K562 (cell line): ENCODE results near the gene PHPT1. TPM values are rescaled to one million over a fixed set of nuclear protein-coding genes. Genes with fewer than 3 reads are reported as not detected.

Source experiments
- ATAC-seq: fragments of 200-7000 bp; cut with Tn5 transposase; 3 replicates; pipeline ENCODE4 v1.9.1; 2020; ENCODE audit warnings: moderate library complexity
- BruUV-seq: library from RNA; stranded (reverse); fragments of 400-500 nt; replicated peaks from 2 replicates; lab custom pipeline; 2021; lab: Mats Ljungman, UMichigan
- CTCF ChIA-PET: fragments of 300-600 bp; formaldehyde crosslinking; extraction: SDS; loops from one replicate; lab custom pipeline; 2021; ENCODE audit warnings: low intra/inter-chr PET ratio; lab: Yijun Ruan, JAX
- POLR2A ChIA-PET: fragments of 300-600, 350-650 bp; sonication (Branson Sonifier 250); formaldehyde crosslinking; extraction: SDS; loops from one replicate; lab custom pipeline; 2021; ENCODE audit warnings: antibody characterized with exemption, inconsistent platforms; lab: Yijun Ruan, JAX
- DNase-seq, 4 experiments: peaks; one replicate each; pipeline versions ENCODE4 v3.0.0 to v3.0.0-alpha.2; 2011 to 2018; ENCODE audit warnings: low spot score in 3 of 4, mixed read lengths in 3 of 4; ENCODE audit errors: extremely low read depth in 1 of 4
- FAIRE-seq: peaks from 2 replicates; lab custom pipeline; 2011; peaks lifted over from hg19 to GRCh38; lab: Jason Lieb, UNC
- H2AFZ ChIP-seq: 2 replicates; pipeline ENCODE4 v1.6.0; 2011; ENCODE audit warnings: low read depth, low read length, control low read depth, inconsistent platforms
- H3K27ac ChIP-seq: fragments of 200-600 bp; 3 replicates; pipeline ENCODE4 v1.8.0; 2011; ENCODE audit warnings: low read depth, mild to moderate bottlenecking, control low read depth, inconsistent platforms, low read length, moderate library complexity, mixed read lengths; ENCODE audit errors: extremely low read depth
- H3K27me3 ChIP-seq, 2 experiments: fragments of 300-600 bp in 1 of 2; 2 replicates in 1 of 2; 3 replicates in 1 of 2; pipeline versions ENCODE4 v1.6.0 to v1.8.0; 2011; ENCODE audit warnings: inconsistent platforms in 2 of 2, low read length in 2 of 2, mild to moderate bottlenecking in 1 of 2, mixed read lengths in 1 of 2, moderate library complexity in 1 of 2; ENCODE audit not compliant: control insufficient read depth in 2 of 2, insufficient read depth in 2 of 2
- H3K36me3 ChIP-seq: fragments of 300-600 bp; 3 replicates; pipeline ENCODE4 v1.8.0; 2011; ENCODE audit warnings: mild to moderate bottlenecking, low read length, inconsistent platforms; ENCODE audit not compliant: control insufficient read depth, insufficient read depth
- H3K4me1 ChIP-seq, 2 experiments: fragments of 200-600 bp in 1 of 2; replicated peaks in 1 of 2; 2 replicates in 1 of 2; 3 replicates in 1 of 2; pipeline versions ENCODE4 v1.5.1 to v1.8.0; 2011; ENCODE audit warnings: inconsistent platforms in 2 of 2, low read length in 2 of 2, mild to moderate bottlenecking in 1 of 2, mixed read lengths in 1 of 2, moderate library complexity in 1 of 2; ENCODE audit not compliant: control insufficient read depth in 2 of 2, insufficient read depth in 2 of 2
- H3K4me2 ChIP-seq: 2 replicates; pipeline ENCODE4 v1.6.1; 2011; ENCODE audit warnings: low read length, control low read depth, inconsistent platforms, mixed read lengths; ENCODE audit not compliant: insufficient read depth
- H3K4me3 ChIP-seq: fragments of 200-600 bp; sonication (generic), shearing (Covaris generic); 2 replicates; pipeline ENCODE4 v1.5.1; 2016; ENCODE audit warnings: control low read depth, inconsistent platforms
- H3K79me2 ChIP-seq: fragments of 200-600 bp; 3 replicates; pipeline ENCODE4 v1.8.0; 2011; ENCODE audit warnings: low read length, inconsistent platforms; ENCODE audit not compliant: control insufficient read depth, insufficient read depth
- H3K9ac ChIP-seq, 2 experiments: 2 replicates each; pipeline versions ENCODE4 v1.6.0 to v1.6.1; 2011; ENCODE audit warnings: low read depth in 2 of 2, low read length in 2 of 2, control low read depth in 1 of 2, inconsistent platforms in 1 of 2, mild to moderate bottlenecking in 1 of 2, mixed read lengths in 1 of 2; ENCODE audit not compliant: insufficient read depth in 1 of 2
- H3K9me1 ChIP-seq: one replicate; pipeline ENCODE4 v1.6.0; 2011; ENCODE audit warnings: inconsistent platforms, mild to moderate bottlenecking, low read length, moderate library complexity; ENCODE audit not compliant: control insufficient read depth, insufficient read depth
- H3K9me3 ChIP-seq: replicated peaks from 2 replicates; pipeline ENCODE4 v1.5.1; 2011; ENCODE audit warnings: low read depth, low read length, inconsistent platforms; ENCODE audit not compliant: control insufficient read depth, insufficient read depth
- H4K20me1 ChIP-seq: replicated peaks from 2 replicates; pipeline ENCODE4 v1.6.1; 2011; ENCODE audit warnings: low read length, inconsistent platforms, mixed read lengths; ENCODE audit not compliant: control insufficient read depth, insufficient read depth
- CC2D1A ChIP-seq: fragments of 450-650 bp; IDR thresholded peaks from 2 replicates; pipeline ENCODE4 v1.6.1; 2017; ENCODE audit warnings: mild to moderate bottlenecking
- E4F1 ChIP-seq: fragments of 250-450 bp; sonication (Bioruptor Pico); IDR thresholded peaks from 2 replicates; pipeline ENCODE4 v1.5.0; 2021; ENCODE audit warnings: mild to moderate bottlenecking, borderline replicate concordance
- HDGF ChIP-seq: fragments of 450-650 bp; IDR thresholded peaks from 2 replicates; pipeline ENCODE4 v1.6.1; 2016
- KDM4B ChIP-seq, 2 experiments: fragments of 450-650 bp in 1 of 2; sonication (generic) in 1 of 2; IDR thresholded peaks; 2 replicates each; pipeline ENCODE4 v1.6.1; 2016 to 2017; ENCODE audit warnings: borderline replicate concordance in 2 of 2, antibody characterized with exemption in 1 of 2, low read depth in 1 of 2, mild to moderate bottlenecking in 1 of 2
- KDM5B ChIP-seq: fragments of 200-600 bp; sonication (generic); IDR thresholded peaks from 2 replicates; pipeline ENCODE4 v1.6.1; 2012; ENCODE audit warnings: low read depth, mild to moderate bottlenecking, moderate library complexity, low read length, control low read depth, inconsistent platforms; ENCODE audit not compliant: insufficient replicate concordance
- NEUROD1 ChIP-seq: fragments of 150-350 bp; IDR thresholded peaks from 2 replicates; pipeline ENCODE4 v1.6.1; 2014; ENCODE audit warnings: borderline replicate concordance, low read length, low read depth; ENCODE audit not compliant: partially characterized antibody
- POLR2H ChIP-seq: IDR thresholded peaks from 2 replicates; pipeline ENCODE4 v1.6.1; 2016; ENCODE audit warnings: missing genetic modification characterization, low read depth, mild to moderate bottlenecking, control low read depth, missing compliant biosample characterization, moderate library complexity
- SREBF1 ChIP-seq: fragments of 150-350 bp; IDR thresholded peaks from 2 replicates; pipeline ENCODE4 v1.6.1; 2014; ENCODE audit warnings: antibody characterized with exemption, low read depth, low read length, borderline replicate concordance
- TCF7 ChIP-seq: sonication (generic); IDR thresholded peaks from 2 replicates; pipeline ENCODE4 v1.6.1; 2016; ENCODE audit warnings: antibody characterized with exemption, borderline replicate concordance
- ZBTB2 ChIP-seq: fragments of 450-650 bp; IDR thresholded peaks from 2 replicates; pipeline ENCODE4 v1.6.1; 2016; ENCODE audit warnings: antibody characterized with exemption
- WGBS: fragments of 100-300 bp; shearing (Covaris generic); methylation state at CpG from one replicate; pipeline ENCODE4 v1.1.6; 2016; ENCODE audit warnings: low coverage, mixed read lengths; ENCODE audit not compliant: insufficient coverage; ENCODE audit errors: missing lambda C conversion rate; 5-methylcytosine and 5-hydroxymethylcytosine counted together
- in situ Hi-C: fragments of 300-500 bp; cut with MboI; formaldehyde crosslinking; loops from 4 replicates; pipeline ENCODE4 v1.15.0; 2018; ENCODE audit warnings: inconsistent platforms, mixed read lengths
- intact Hi-C: fragments of 100-400 bp; cut with micrococcal nuclease; formaldehyde crosslinking; loops from 2 replicates; pipeline ENCODE4 v1.14.2; 2022
- polyA plus RNA-seq, 8 experiments: library from polyadenylated mRNA; depleted of rRNA in 4 of 8; stranded (reverse) in 5 of 8; unstranded in 3 of 8; fragments of >200 nt; fragmentation: Nextera tagmentation in 2 of 8; fragmentation: Illumina TruSeq in 1 of 8; extraction: Ambion mirVana in 2 of 8; extraction: Trizol in 1 of 8; gene quantifications; 2 replicates each; pipeline versions ENCODE4 v1.2.1 to v1.2.3, GENCODE V29; 2011 to 2014; ENCODE audit warnings: inconsistent platforms in 1 of 8, missing spikeins in 1 of 8
- total RNA-seq, 7 experiments: library from RNA; depleted of rRNA in 6 of 7; stranded (reverse); fragments of >200 nt in 6 of 7; fragmentation: Illumina TruSeq in 2 of 7; extraction: Trizol in 2 of 7; gene quantifications; 2 replicates each; pipeline versions ENCODE4 v1.2.1 to v1.2.3, GENCODE V29; 2011 to 2021; ENCODE audit warnings: low replicate concordance in 1 of 7
- TF ChIP-seq, protein P1 (sequence below), 3 experiments: fragments of 200-800 bp in 1 of 3; fragments of 250-450 bp in 1 of 3; fragments of 450-650 bp in 1 of 3; sonication (Bioruptor Pico) in 1 of 3; sonication (Bioruptor generic) in 1 of 3; formaldehyde crosslinking in 1 of 3; IDR thresholded peaks; 2 replicates each; pipeline versions ENCODE4 v1.6.1 to v1.8.0; 2016 to 2022; ENCODE audit warnings: mild to moderate bottlenecking in 2 of 3, missing genetic modification characterization in 2 of 3, missing compliant biosample characterization in 1 of 3, moderate library complexity in 1 of 3
- TF ChIP-seq, protein P2 (sequence below): sonication (generic); formaldehyde crosslinking; IDR thresholded peaks from 2 replicates; pipeline ENCODE4 v1.8.0; 2022; ENCODE audit warnings: missing genetic modification reagents, mild to moderate bottlenecking, moderate library complexity, borderline replicate concordance

PHPT1 gene
- total and polyA plus RNA-seq, 9 of the 15 experiments (the other 6 are each of a cell fraction or from before 2014, with no cell fraction given) = 20.9 to 166 (median 129) TPM

DNA sequence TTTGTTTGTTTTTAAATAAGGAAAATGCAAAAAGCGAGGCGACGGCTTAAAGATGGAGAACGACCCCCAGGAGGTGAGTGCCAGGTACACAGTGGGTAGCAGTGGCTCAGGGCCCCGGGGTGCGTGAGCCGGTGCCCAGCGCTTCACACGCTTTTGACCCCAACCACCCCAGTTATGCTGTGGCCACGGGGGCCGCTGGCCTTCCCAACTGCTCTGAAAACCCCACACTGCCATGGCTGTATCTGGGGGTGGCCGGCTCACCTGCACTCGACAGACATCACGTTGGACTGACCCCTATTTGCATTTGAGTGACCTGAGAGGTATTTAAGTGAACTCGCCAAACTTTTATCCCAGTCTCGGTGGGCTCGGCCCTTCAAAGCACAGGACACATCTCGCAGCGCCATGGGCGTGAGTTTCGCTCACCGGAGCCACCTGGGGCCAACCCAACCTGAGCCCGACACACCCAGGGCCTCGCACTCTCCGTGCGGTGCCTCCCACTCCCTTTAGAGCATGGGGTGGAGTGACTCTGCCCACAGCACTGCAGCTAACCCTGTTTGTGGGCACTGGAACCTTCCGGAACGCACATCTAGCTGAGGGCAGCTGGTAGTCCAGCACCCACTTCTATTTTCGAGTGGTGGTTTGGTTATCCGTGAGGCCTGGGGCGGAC, 20.6 kb upstream of the PHPT1 start:
- ATAC-seq (no peak), FAIRE-seq (no peak), DNase-seq (no peak)
- Histone ChIP-seq H4K20me1 (no peaks in the 10 kb centered on the region; the same call in 1 of the 2 replicates), H3K9ac (no peak overlapping the region), H2AFZ (no peak overlapping the region), H3K27me3 (no peaks in the 10 kb centered on the region), H3K9me3 (no peaks in the 10 kb centered on the region), H3K4me3 (no peak overlapping the region), H3K27ac (no peak overlapping the region), H3K79me2 (peaks cover 3% of the 10 kb centered on the region; the same call in 1 of the 3 replicates), H3K36me3 (peaks cover 92% of the 10 kb centered on the region), H3K4me2 (no peak overlapping the region), H3K4me1 (peaks cover 0 to 50% of the 10 kb centered on the region in 2 experiments; a peak in 2 of 5 replicates), H3K9me1 (peaks cover under 1% of the 10 kb centered on the region)
- in situ Hi-C loops = no loop called here
- ChIA-PET CTCF (no interaction called here), POLR2A (interaction anchor here (0.6 to 1.2 kb wide), 5 partner anchors 9 to 802 kb away, joined by 3 to 4 read pairs (median 3); partner anchors contain the start of gene AJM1)
- WGBS = 95% methylated on average over 28 of the region's 31 CpGs
- BruUV-seq = no TSS peak
- intact Hi-C loops = no loop called here
- no peak for TF ChIP-seq TCF7
- TF ChIP-seq KDM4B (IDR thresholded peaks at IDR 0.05; ENCODE audit: borderline replicate concordance in 2 of 2, low read depth in 1 of 2) = no peak
- TF ChIP-seq CC2D1A = no peak
- no peak for TF ChIP-seq HDGF
- TF ChIP-seq SREBF1 = no peak
- TF ChIP-seq, protein P1, sequence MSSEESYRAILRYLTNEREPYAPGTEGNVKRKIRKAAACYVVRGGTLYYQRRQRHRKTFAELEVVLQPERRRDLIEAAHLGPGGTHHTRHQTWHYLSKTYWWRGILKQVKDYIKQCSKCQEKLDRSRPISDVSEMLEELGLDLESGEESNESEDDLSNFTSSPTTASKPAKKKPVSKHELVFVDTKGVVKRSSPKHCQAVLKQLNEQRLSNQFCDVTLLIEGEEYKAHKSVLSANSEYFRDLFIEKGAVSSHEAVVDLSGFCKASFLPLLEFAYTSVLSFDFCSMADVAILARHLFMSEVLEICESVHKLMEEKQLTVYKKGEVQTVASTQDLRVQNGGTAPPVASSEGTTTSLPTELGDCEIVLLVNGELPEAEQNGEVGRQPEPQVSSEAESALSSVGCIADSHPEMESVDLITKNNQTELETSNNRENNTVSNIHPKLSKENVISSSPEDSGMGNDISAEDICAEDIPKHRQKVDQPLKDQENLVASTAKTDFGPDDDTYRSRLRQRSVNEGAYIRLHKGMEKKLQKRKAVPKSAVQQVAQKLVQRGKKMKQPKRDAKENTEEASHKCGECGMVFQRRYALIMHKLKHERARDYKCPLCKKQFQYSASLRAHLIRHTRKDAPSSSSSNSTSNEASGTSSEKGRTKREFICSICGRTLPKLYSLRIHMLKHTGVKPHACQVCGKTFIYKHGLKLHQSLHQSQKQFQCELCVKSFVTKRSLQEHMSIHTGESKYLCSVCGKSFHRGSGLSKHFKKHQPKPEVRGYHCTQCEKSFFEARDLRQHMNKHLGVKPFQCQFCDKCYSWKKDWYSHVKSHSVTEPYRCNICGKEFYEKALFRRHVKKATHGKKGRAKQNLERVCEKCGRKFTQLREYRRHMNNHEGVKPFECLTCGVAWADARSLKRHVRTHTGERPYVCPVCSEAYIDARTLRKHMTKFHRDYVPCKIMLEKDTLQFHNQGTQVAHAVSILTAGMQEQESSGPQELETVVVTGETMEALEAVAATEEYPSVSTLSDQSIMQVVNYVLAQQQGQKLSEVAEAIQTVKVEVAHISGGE (CRISPR knock-in tag; IDR thresholded peaks at IDR 0.05) = no peak
- TF ChIP-seq KDM5B = no peak
- TF ChIP-seq E4F1 (CRISPR knock-in tag) = no peak
- TF ChIP-seq ZBTB2 = no peak
- TF ChIP-seq NEUROD1 = no peak
- no peak for TF ChIP-seq POLR2H
- TF ChIP-seq, protein P2, sequence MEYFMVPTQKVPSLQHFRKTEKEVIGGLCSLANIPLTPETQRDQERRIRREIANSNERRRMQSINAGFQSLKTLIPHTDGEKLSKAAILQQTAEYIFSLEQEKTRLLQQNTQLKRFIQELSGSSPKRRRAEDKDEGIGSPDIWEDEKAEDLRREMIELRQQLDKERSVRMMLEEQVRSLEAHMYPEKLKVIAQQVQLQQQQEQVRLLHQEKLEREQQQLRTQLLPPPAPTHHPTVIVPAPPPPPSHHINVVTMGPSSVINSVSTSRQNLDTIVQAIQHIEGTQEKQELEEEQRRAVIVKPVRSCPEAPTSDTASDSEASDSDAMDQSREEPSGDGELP (CRISPR knock-in tag) = no peak
